GM13977 (cell line): ENCODE measurements around the gene CAMTA1.

Experiments used
- DNase-seq: peaks from one replicate; pipeline ENCODE4 v3.0.0; 2012; ENCODE audit warnings: low spot score
- in situ Hi-C: fragments of 300-500 bp; cut with MboI; formaldehyde crosslinking; loops from one replicate; pipeline ENCODE4 v1.12.0; 2022; ENCODE audit warnings: low sequenced_read_pairs, low pct_unique_long_range_greater_than_20kb, mixed read lengths, inconsistent platforms; ENCODE audit not compliant: unreplicated experiment
- TF ChIP-seq, protein P1 (sequence below): IDR thresholded peaks from 2 replicates; pipeline ENCODE4 v1.5.1; 2012; ENCODE audit warnings: mild to moderate bottlenecking, control low read depth; ENCODE audit not compliant: insufficient read depth; ENCODE audit errors: extremely low read depth, missing control alignments

CAMTA1 gene

DNA sequence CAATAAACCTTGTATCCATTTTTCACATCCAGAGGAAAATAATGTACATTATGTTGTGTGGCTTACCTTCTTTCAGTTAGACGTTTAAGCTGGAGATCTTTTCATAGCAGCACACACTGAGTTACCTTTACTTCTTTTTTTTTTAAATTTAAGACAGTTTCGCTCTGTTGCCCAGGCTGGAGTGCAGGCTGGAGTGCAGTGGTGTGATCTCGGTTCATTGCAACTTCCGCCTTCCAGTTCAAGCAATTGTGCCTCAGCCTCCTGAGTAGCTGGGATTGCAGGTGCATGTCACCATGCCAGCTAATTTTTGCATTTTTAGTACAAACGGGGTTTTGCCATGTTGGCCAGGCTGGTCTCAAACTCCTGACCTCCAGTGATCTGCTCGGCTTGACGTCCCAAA is 7.4 kb upstream of the CAMTA1 start:
- in situ Hi-C loops, result no loop called here
- TF ChIP-seq, protein P1, sequence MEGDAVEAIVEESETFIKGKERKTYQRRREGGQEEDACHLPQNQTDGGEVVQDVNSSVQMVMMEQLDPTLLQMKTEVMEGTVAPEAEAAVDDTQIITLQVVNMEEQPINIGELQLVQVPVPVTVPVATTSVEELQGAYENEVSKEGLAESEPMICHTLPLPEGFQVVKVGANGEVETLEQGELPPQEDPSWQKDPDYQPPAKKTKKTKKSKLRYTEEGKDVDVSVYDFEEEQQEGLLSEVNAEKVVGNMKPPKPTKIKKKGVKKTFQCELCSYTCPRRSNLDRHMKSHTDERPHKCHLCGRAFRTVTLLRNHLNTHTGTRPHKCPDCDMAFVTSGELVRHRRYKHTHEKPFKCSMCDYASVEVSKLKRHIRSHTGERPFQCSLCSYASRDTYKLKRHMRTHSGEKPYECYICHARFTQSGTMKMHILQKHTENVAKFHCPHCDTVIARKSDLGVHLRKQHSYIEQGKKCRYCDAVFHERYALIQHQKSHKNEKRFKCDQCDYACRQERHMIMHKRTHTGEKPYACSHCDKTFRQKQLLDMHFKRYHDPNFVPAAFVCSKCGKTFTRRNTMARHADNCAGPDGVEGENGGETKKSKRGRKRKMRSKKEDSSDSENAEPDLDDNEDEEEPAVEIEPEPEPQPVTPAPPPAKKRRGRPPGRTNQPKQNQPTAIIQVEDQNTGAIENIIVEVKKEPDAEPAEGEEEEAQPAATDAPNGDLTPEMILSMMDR, result no peak
- no peak for DNase-seq

DNA sequence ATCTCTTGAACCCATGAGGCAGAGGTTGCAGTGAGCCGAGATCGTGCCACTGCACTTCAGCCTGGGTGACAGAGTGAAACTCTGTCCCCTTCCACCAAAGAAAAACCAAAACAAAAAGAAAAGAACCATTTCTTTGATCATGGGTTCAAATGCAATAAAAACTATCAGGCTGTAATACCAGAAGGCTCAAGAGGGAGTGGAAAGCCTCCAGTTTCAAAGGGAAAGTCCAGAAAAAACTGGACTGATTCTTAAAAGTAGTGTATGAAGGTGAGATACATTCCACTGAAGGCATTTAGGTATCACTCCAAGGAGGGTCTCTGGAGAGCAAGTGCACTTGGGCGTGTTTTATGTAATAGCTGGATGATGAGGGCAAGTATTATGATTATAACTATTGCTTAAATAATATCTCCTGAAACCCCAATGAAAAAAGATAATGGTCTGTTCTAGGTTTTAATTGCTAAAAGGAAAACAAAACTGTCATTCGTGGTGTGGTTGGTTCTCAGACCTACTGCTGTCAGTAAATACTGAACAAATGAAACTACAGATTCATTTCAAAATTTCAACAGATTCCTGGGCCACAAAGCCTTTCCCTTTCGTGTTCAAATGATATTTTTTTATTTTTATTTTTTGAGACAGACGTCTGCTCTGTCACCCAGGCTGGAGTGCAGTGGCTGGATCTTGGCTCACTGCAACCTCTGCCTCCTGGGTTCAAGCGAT is 6.0 kb upstream of the CAMTA1 start:
- TF ChIP-seq, protein P1, result no peak
- in situ Hi-C loops, result no loop called here
- peak; percentile 63 for DNase-seq

DNA sequence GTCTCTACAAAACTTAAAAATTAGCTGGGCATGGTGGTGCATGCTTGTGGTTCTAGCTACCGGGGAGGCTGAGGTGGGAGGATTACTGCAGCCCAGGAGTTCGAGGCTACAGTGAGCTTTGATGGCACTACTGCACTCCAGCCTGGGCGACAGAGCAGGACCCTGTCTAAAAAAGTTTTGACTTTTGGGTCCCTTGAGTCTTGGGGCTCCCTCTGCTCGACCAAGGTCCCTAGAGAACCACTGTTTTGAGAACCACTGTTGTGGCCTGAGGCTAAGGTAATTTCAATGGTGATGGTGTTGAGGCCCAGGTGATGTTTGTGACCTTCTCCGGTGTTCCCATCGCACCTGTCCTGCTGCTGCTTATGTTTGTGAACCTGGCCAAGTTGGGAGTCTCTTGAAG is 3.1 kb upstream of the CAMTA1 start:
- TF ChIP-seq, protein P1, result no peak
- no peak for DNase-seq
- in situ Hi-C loops, result no loop called here

DNA sequence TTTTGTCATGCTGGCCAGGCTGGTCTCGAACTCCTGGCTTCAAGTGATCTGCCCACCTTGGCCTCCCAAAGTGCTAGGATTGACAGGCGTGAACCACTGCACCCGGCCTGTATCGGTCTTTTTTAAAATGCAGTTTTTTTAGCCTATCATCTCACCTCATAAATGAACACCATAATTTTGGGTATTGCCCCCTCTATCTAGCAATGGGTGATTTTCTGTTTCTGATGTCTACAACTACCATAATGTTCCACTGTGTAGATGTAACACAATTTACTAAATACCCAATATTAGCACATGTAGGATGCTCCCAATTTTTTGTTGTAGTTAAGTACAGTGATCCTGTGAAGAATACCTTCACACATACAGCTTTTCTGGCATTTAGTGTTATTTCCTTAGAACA is 2.0 kb upstream of the CAMTA1 start:
- DNase-seq, result no peak
- TF ChIP-seq, protein P1, result no peak
- in situ Hi-C loops, result no loop called here

DNA sequence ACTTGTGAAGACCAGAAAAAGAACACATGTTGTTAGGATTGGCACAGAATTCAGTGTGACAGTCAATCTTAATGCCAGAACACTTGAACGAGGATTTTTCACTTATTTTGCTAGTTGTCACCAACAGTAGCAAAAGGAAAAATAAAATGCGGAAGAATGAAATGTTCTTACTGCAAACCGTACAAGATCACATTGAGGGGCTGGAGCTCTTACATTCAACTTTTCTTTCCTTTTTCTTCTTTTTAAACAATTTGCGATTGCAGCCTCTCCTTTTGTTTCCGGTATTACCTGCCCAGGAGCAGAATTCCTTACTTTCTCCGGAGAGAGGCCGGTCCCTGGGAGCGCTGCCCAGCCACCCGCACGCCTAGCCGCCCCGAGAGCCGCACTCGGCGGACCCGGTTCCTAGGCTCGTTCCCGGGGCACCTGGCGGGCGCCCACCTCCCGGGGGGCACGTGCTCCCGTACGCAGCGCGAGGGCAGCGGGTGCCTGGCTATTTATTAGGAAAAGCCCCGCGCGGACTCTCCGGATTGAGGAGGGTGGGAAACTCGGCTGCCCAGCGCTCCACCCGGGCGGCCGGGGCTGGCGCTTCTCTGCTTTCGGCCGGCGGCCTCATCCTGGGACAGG is 1.2 kb upstream of the CAMTA1 start:
- TF ChIP-seq, protein P1, result no peak
- in situ Hi-C loops, result no loop called here
- no peak for DNase-seq

DNA sequence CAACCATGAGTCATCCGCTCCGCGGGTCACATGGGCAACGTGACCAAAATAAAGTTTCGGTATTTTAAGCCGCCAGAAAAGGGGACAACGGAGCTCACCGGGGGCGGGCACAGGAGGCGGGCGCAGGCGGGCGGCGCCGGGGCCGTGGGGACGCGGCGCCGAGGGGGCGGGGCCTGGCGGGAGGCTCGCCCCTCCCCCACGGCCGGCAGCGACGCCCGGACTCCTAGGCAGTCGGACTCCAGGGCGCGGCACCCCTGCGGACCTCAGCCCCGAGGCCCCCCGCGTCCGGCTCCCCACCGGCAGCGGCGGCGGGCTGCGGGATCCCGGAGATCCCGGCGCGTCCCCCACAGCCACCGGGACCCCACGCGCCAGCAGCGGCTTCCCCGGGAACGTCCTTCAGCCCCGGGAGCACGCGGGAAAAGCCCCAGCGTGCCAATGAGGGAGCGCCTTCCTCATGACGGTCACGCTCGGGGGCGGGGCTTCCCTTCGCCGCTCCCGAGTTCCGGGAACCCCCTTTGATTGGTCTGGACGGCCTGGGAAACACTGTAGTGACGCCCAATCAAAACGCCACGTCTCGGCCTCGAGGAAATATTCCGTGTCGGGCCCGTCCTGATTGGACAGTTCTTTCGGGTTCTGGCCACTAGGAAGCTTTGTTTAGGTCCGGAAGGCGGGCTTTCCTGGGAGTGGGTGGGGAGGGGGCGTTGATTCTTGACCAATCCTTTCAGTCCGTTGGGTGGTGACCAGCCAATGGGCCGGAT is 515 bp upstream of the CAMTA1 start:
- TF ChIP-seq, protein P1, result no peak
- DNase-seq, result peak; percentile 100
- in situ Hi-C loops, result no loop called here
